ENCODE data around the gene C19orf47.
A peak's percentile ranks its signal among the peaks of the same experiment; 100 is the strongest.
"Not testable (repeated sequence)": the region's sequence is repeated elsewhere in the genome, so short reads cannot be mapped to it uniquely, and the experiment has no call there.

C19orf47 gene

DNA sequence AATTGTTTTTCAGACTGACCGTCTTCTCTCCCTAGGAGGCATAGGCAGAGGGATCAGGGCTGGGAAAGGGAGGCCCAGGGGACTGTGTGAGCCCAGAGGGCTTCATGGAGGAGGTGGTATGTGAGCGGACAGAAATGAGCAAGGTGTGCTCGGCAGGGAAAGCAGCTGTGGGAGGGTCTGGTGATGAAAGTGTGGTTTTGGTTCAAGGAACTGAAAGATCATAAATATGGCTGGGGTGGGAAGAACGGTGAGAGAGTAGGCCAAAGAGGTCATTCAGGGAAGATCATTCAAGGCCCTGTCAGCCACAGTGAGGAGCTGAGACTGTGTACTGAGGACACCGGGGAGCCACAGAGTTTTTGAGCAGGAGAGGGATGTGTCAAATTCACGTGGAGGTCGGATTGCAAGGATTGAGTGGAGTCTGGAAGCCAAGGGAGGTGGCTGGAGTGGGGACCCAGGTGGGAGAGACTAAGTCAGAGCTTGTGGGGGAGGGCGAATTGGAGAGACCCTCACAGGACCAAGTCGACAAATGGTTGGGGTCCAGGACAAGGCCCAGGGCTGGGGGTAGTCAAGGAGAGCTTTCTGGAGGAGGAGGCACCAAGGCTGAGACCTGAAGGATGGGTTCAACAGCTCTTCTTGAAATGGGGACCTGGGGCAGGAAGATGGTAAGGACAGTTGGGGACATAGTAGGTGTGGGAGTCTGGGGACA is 7.9 kb upstream of the C19orf47 start:
- no peak for DNase-seq

DNA sequence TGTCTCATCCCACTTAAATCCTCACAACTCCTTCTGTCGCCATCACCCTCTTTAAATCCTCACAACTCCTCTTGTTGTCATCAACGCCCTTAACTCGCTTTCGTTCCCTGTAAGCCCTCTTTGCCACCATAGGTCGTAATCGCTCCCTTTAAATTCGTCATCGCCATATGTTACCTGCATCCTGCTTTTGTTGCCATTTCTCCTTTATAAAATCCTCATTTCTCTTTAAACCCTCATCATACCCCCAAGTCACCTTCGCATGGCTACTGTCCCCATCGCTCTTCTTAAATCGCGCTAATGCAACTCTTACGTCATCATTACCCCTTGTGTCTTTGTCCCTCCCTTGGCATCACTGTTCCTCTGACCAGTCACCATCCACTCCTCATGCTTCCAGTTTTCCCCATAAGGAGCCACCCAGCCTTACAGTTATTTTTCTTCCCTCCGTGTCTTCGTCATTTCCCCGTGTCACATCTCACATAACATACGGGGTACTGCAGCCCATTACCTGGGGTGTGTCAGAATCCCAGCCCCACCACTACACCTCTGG is 837 bp upstream of the C19orf47 start:
- peak in 10 of 56 donors; percentile 0 to 27 (median 15) for DNase-seq

- no peak for DNase-seq
These were observed 3.8 kb downstream of the C19orf47 start for GRCh38 chr19:40344422-40344821.

GRCh38 chr19:40342644-40343311 is 5.4 kb downstream of the C19orf47 start:
- no peak for DNase-seq

DNA sequence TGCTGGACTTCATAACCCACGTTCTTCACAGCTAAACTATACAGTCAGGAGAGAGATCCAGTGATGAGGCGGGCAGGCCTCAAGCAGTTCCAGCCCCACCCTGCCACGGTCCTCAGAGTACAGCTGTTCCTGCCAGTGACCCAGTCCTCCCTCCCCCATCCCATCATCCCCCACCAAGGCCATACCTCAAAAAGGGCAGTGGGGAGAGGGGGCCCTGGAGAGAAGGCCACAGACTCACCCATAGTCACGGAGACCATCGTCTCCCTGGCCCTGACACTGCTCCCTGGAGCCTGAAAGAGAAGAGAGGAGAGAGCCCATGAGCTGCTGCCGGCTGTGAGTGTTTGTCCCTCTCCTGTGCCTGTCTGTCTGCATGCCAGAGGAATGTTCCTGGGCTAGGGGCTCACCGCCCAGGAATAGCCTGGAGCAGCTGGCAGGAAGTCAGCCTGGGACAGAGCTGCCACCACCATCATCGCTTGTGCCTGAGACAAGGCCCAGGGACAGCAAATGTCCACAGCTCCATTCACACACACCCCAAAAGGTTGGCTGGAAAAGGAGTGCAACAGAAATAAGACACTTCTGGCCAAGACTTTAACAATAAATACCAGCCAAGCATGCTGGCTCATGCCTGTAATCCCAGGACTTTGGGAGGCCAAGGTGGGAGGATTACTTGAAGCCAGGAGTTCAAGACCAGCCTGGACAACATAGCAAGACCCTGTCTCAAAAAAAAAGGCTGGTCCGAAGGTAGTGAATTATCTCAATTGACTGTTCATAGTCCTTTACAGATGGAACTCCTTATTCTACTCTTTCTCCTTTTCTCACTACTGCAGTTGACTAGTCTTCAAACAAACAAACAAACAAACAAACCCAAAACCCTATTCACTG is 6.4 kb downstream of the C19orf47 start:
- peak in 15 of 56 donors; percentile 3 to 46 (median 18) for DNase-seq

DNA sequence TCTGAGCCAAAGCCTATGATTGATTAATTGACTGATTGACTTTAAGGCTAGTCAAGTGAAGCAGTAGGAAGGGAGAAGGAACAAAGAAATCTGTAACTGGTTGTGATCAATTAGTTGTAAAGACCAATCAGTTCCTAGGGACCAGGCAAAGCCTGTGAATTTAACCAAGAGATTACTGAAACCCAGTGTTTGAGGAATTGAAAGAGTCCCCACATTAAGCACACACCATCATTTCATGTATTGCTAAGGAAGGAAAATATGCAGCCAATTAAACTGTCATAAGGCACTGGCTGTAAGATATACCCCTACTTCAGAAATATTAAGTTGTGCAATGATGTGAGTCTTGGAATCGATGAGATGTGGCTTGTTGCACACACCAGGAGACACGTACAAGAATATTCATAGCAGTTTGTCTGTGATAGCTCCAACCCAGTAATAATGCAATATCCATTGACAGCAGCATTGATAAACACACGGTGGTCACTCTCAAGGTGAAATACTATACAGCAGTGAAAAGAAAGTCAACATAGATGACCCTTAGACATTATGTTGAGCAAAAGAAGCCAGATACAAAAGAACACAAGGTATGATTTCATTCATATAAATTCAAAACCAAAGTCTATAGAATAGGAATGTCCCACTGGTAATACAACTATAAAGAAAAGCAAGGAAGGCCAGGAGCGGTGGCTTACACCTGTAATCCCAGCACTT is 9.0 kb downstream of the C19orf47 start:
- DNase-seq = no peak

DNA sequence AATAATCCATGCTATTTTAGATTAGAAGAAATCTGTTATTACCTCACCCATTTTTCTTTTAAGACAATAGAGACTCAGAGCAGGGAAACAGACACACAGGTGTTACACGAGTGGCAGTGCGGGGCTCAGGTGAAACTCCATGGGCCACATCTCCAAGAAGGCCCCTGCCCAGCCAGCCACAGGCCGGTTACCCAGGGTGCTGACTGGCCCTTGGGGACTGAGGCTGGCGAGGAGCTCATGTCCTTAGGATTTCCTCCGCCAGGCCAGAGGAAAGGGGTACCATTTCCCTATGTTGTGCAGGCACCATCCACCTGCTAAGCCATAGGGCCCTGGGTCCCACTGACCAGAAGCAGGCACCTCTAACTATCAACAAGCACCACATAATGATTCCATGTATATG is 10.6 kb downstream of the C19orf47 start:
- DNase-seq = no peak

DNA sequence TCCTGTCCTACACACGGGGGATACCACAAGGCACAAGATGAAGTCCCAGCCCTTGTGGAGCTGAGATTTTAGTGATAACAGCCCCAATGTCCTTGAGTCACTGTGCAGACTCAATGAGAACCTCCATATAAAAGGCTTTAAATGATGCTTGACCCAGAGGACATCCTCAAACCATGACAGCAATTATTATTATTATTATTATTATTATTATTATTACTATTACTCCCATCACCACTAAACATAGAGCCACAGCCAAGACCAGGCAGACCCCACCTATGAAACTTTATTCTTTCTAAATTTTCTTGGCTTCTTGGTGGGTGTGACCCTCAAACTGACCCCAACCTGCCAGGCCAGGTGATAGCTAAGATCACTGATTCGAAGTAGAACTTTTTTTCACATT is 11.1 kb downstream of the C19orf47 start:
- DNase-seq = no peak

- no peak for DNase-seq
These were observed 11.6 kb downstream of the C19orf47 start for GRCh38 chr19:40336601-40336900.

GRCh38 chr19:40335855-40336600 is 12.2 kb downstream of the C19orf47 start:
- no peak for DNase-seq

DNA sequence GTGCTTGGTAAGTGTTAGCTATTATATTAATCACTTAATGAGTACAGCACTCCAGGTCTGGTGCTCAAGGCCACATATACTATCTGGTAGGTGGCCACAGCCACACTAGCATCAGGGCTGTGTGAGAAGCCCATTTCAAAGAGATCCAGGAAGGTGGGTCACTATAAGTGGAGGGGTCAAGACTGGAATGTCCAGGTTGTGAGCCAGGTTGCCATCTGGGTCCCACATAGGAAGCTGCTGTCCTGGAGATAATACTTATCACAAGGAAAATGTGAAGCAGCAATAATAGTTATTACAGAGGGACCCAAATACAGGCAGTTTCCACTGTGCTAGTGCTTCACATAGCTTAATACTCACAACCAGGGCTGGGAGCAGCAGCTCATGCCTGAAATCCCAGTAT is 13.1 kb downstream of the C19orf47 start:
- DNase-seq = no peak

- not testable (repeated sequence) for DNase-seq
These were observed 15.1 kb downstream of the C19orf47 start for GRCh38 chr19:40333083-40333482.

DNA sequence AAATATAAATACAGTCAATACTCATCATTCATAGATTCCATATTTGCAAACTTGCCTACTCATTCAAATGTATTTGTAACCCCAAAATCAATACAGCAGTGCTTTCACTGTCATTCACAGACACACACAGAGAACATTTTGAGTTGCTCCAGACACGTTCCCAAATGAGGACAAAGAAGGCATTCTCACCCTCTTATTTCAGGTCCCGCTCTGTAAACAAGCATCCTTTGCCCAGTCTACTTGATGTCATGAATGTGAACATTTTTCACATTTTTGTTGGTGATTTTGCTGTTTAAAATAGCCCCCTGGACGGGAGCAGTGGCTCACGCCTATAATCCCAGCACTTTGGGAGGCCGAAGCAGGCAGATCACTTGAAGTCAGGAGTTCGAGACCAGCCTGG is 15.5 kb downstream of the C19orf47 start:
- DNase-seq = peak in 11 of 56 donors; percentile 2 to 14 (median 6)

GRCh38 chr19:40331052-40331451 is 17.1 kb downstream of the C19orf47 start:
- DNase-seq = no peak

- DNase-seq = no peak
These were observed 22.0 kb downstream of the C19orf47 start for GRCh38 chr19:40326201-40326600.

DNA sequence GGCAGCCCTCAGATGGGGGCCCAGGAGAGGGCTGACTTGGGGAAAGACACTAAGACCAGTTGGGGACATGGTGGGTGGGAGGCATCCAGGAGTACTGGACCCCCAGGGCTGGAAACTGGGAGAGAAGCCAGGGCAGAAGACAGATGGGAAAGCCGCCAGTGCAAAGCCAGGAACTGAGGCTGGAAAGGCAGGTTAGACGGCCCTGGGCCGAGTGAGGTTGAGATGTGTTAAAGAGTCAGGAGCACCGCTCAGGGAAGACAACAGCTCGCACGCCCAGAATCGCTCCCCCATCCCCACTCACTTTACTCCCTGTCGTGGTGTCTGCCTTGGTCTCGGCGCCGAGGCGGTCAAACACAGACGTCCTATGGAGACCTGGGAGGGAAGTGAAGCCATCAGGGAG is 24.5 kb downstream of the C19orf47 start:
- DNase-seq = no peak

- DNase-seq = no peak
These were observed 25.1 kb downstream of the C19orf47 start for GRCh38 chr19:40322951-40323615.

- no peak for DNase-seq
These were observed 26.0 kb downstream of the C19orf47 start for GRCh38 chr19:40322271-40322610.

- no peak for DNase-seq
These were observed 26.5 kb downstream of the C19orf47 start for GRCh38 chr19:40321566-40322270.
